Measurements from ENCODE around the gene PSMC5. TPM values are rescaled to one million over a fixed set of nuclear protein-coding genes. Genes with fewer than 3 reads are reported as not detected.

Gene PSMC5
- total RNA-seq, 4 donors from 2014 or later = 63.2 to 131 (median 77.9) TPM

- H3K4me1 ChIP-seq = peaks cover 14 to 26% (median 22%) of the 10 kb centered on the region in 4 donors
- intact Hi-C loops (cut with DNase I; ENCODE audit: low total_unique reads) (no loop called here), in situ Hi-C loops (cut with MboI; ENCODE audit: low pct_ligation_motif_present in 1 of 4, low pct_unique_long_range_greater_than_20kb in 1 of 4, low sequenced_read_pairs in 3 of 4) (no loop called here)
- no peaks in the 10 kb centered on the region for H3K9me3 ChIP-seq
- H3K36me3 ChIP-seq = peaks cover 0 to 54% (median 26%) of the 10 kb centered on the region in 4 donors
- TF ChIP-seq POLR2A (IDR thresholded peaks at IDR 0.05) (no peak), CTCF (IDR thresholded peaks at IDR 0.05) (no peak), EP300 (IDR thresholded peaks at IDR 0.05; ENCODE audit: low read depth) (no peak), POLR2AphosphoS5 (IDR thresholded peaks at IDR 0.05) (no peak)
- WGBS, 2 donors (ENCODE audit: low coverage in 1 of 2) = 94% methylated on average over 6 to 9 of the region's 9 CpGs
- DNase-seq = no peak
- no peaks in the 10 kb centered on the region for H3K27me3 ChIP-seq
- H3K4me3 ChIP-seq = no peak overlapping the region
- H3K27ac ChIP-seq = no peak overlapping the region
Measured at GRCh38 chr17:63824362-63824761, 2.9 kb upstream of the PSMC5 start.

- peak overlapping the region; percentile 88 to 96 (median 93) for H3K27ac ChIP-seq
- in situ Hi-C loops (cut with MboI; ENCODE audit: low pct_ligation_motif_present in 1 of 4, low pct_unique_long_range_greater_than_20kb in 1 of 4, low sequenced_read_pairs in 3 of 4) = loop anchor here in 1 of 4 donors (5.0 kb wide), 1 partner anchor 49 kb away; no protein-coding TSS in a partner anchor
- DNase-seq = peak; percentile 42
- peaks cover 0 to 60% (median 28%) of the 10 kb centered on the region in 4 donors for H3K36me3 ChIP-seq
- peak overlapping the region; percentile 76 to 81 (median 78) for H3K4me3 ChIP-seq
- intact Hi-C loops (cut with DNase I; ENCODE audit: low total_unique reads) = no loop called here
- no peaks in the 10 kb centered on the region for H3K9me3 ChIP-seq
- peaks cover 14 to 29% (median 22%) of the 10 kb centered on the region in 4 donors for H3K4me1 ChIP-seq
- no peak for TF ChIP-seq EP300 (IDR thresholded peaks at IDR 0.05; ENCODE audit: low read depth)
- no peak for TF ChIP-seq POLR2A (IDR thresholded peaks at IDR 0.05)
- TF ChIP-seq CTCF (IDR thresholded peaks at IDR 0.05) = peak in 1 of 5 experiments; percentile 16
- TF ChIP-seq POLR2AphosphoS5 (IDR thresholded peaks at IDR 0.05) = no peak
- whole genome bisulfite sequencing, 2 donors (ENCODE audit: low coverage in 1 of 2) = 0% methylated on average over 29 of the region's 31 CpGs; no CpG with 5 or more reads in 1 of the 2 donors
- H3K27me3 ChIP-seq = no peaks in the 10 kb centered on the region
Measured at GRCh38 chr17:63826468-63827001, 696 bp upstream of the PSMC5 start.

- Histone ChIP-seq H3K4me1 (peaks cover 14 to 29% (median 22%) of the 10 kb centered on the region in 4 donors), H3K27ac (peak overlapping the region; percentile 88 to 96 (median 93)), H3K4me3 (peak overlapping the region; percentile 76 to 81 (median 78)), H3K27me3 (no peaks in the 10 kb centered on the region), H3K36me3 (peaks cover 0 to 60% (median 32%) of the 10 kb centered on the region in 4 donors), H3K9me3 (no peaks in the 10 kb centered on the region)
- intact Hi-C loops (cut with DNase I; ENCODE audit: low total_unique reads) = no loop called here
- WGBS, 2 donors (ENCODE audit: low coverage in 1 of 2) = 1% methylated on average over 19 of the region's 19 CpGs; no CpG with 5 or more reads in 1 of the 2 donors
- DNase-seq = no peak
- in situ Hi-C loops (cut with MboI; ENCODE audit: low pct_ligation_motif_present in 1 of 4, low pct_unique_long_range_greater_than_20kb in 1 of 4, low sequenced_read_pairs in 3 of 4) = loop anchor here in 1 of 4 donors (5.0 kb wide), 1 partner anchor 51 kb away; no protein-coding TSS in a partner anchor
- TF ChIP-seq CTCF (IDR thresholded peaks at IDR 0.05) (peak in 1 of 5 experiments; percentile 9), POLR2A (IDR thresholded peaks at IDR 0.05) (no peak)
Measured at GRCh38 chr17:63827801-63828221, 580 bp downstream of the PSMC5 start.

- Histone ChIP-seq H3K4me3 (no peak overlapping the region), H3K27me3 (no peaks in the 10 kb centered on the region), H3K27ac (no peak overlapping the region), H3K9me3 (no peaks in the 10 kb centered on the region), H3K36me3 (peaks cover 0 to 60% (median 29%) of the 10 kb centered on the region in 4 donors), H3K4me1 (peaks cover 14 to 29% (median 22%) of the 10 kb centered on the region in 4 donors)
- DNase-seq = no peak
- WGBS, 2 donors (ENCODE audit: low coverage in 1 of 2) = 85 to 91% methylated on average over 3 of the region's 3 CpGs
- no peak for TF ChIP-seq POLR2A (IDR thresholded peaks at IDR 0.05)
- TF ChIP-seq POLR2AphosphoS5 (IDR thresholded peaks at IDR 0.05) = no peak
- no peak for TF ChIP-seq EP300 (IDR thresholded peaks at IDR 0.05; ENCODE audit: low read depth)
- no peak for TF ChIP-seq CTCF (IDR thresholded peaks at IDR 0.05)
- in situ Hi-C loops (cut with MboI; ENCODE audit: low pct_ligation_motif_present in 1 of 4, low pct_unique_long_range_greater_than_20kb in 1 of 4, low sequenced_read_pairs in 3 of 4) (loop anchor here in 1 of 4 donors (5.0 kb wide), 1 partner anchor 52 kb away; no protein-coding TSS in a partner anchor), intact Hi-C loops (cut with DNase I; ENCODE audit: low total_unique reads) (no loop called here)
Measured at GRCh38 chr17:63828936-63829335, 1.7 kb downstream of the PSMC5 start.
